Putamen (tissue), 1 donor: ENCODE results near the gene LENEP.
"Not testable (repeated sequence)": the region's sequence is repeated elsewhere in the genome, so short reads cannot be mapped to it uniquely, and the experiment has no call there.

Source experiments
- DNase-seq: peaks from one replicate; pipeline ENCODE4 v3.0.0-alpha.2; 2016; ENCODE audit warnings: low spot score

Gene LENEP

DNA sequence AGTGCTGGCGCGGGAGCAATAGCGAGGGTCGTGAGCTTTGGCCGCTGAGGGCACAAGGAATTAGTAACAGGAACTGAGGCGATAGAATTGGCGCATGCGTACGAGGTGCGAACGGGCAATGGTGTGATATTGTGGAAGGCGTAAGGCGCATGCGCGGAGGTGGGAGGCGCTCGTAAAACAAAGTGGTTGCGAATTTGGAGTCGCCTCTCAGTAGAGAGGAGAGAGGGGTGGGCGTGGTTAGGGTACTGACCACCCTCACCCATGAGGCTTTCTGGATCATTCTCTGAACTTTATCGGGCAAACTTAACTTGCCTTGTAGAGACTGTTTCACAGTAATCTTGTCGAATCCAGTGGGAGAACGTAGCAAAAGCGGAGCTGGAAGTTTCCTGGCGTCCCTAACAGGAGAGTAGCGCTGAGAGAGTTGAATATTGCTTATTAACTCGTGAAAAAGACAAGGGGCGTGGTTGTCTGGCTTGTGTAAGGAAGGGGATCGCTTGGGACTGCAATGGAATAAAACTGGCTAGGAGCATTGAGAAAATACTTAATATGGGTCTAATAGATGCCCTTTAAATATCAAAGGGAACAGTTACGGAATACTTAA is 18.5 kb upstream of the LENEP start:
- peak; percentile 92 for DNase-seq

DNA sequence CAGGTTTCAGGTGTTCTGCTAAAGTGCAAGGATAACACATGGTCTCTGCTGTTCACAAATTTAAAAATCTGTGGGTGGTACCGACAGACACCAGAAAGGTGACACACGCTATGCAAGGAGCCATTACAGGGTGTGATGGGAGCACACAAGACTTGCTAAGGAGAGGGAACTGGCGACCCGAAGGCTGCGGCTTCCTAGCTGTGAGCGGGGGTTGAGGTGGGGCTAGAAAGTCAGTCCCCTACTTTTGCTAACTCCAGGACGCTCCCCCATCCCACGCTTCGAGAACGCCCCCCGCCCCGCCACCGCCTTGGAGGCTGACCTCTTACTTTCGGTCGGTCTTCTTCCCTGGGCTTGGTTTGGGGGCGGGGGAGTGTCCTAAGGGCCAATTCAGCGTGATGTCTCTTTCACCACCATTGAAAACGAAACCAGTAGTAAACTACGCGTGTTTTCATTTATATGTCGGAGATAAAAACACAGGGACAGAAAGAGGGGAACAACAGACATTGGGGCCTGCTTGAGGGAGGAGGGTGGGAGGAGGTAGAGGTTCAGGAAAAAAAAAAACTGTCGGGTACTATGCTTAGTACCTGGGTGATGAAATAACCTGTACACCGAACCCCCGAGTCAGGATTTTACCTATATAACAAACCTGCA is 17.9 kb upstream of the LENEP start:
- no peak for DNase-seq

DNA sequence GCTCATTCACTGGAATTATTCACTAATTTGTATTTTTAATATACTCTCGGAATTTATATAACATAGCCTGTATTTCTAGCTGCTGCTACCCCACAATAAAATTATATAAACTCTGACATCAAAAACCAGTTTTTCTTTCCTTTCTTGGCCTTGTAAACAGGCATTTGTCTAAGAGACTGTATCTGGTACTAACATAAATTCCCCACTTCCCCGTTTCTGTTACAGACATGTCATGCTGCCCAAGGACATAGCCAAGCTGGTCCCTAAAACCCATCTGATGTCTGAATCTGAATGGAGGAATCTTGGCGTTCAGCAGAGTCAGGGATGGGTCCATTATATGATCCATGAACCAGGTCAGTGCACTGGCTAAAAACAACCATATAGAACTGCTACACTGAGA is 15.6 kb upstream of the LENEP start:
- not testable (repeated sequence) for DNase-seq

DNA sequence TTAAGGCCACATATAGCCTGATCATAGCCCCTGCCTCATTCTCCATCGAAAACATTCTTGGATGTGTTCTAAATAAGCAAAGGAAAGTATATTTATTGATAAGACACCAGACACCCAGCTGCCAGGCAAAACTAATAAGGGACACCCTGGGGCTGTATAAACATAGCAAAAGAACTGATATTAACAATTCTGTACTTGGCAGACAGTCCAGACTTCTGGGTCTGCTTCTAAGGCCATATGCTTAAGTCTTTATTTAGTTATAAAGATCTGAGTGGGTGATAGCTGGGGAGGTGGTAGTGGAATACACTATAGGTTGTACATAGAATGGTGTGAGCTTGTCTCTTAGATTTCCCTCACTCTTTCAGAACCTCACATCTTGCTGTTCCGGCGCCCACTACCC is 15.0 kb upstream of the LENEP start:
- no peak for DNase-seq

DNA sequence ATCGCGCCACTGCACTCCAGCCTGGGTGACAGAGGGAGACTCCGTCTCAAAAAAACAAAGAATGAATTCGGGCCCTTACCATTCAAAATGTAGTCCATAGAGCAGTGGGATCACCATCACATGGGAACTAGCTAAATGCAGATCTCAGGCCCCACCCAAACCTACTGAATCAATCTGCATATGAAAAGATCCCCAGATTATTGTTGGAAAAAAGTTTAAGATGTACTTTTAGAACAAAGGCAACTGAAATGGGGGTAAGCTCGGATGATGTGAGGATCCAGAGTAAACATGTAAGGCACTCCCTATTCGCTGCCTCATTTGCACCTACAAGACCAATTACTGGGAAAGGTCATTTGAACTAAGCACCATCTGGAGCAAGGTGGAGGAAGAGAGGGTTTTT is 11.0 kb upstream of the LENEP start:
- DNase-seq, result no peak

DNA sequence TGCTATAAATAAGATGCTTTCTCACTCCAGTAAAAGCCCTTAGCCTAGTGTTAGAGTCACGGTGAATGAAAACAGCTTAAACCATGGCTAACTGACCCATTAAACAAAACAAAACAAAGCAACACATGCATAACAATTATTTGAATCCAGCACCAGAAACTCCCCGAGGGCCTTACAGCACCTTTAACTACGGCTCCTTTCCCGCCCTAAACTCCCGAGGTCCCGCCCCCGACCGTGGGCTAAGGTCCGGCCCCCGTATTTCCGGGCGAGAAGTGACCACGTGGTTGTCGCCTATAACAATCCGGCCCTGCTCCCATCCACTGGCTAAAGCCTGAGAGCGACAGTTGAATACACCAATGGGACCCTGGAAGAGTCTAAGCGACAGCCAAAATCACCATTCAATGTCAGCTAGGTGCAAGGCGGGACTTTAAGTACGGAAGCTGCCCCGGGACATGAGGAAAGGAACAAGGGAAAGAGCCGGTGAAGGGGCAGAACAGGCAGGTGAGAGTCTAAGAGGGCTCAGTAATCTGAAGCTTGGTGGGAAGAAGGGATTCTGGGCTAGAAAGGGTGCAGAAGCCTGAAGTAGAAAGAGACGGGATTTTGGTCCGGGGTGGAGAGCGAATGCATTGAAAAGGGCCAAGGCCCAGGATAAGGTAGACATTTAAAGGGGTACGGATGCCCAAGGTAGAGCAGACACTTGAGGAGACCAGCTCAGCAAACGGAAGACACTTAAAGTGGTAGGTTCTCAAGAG is 10.3 kb upstream of the LENEP start, which contains the start of gene FLAD1:
Gene FLAD1 (plus strand): TSS at position 448 of the 752 bp plus-strand sequence. CDS start 351 bp downstream, outside the sequence.
- DNase-seq, result peak; percentile 99

DNA sequence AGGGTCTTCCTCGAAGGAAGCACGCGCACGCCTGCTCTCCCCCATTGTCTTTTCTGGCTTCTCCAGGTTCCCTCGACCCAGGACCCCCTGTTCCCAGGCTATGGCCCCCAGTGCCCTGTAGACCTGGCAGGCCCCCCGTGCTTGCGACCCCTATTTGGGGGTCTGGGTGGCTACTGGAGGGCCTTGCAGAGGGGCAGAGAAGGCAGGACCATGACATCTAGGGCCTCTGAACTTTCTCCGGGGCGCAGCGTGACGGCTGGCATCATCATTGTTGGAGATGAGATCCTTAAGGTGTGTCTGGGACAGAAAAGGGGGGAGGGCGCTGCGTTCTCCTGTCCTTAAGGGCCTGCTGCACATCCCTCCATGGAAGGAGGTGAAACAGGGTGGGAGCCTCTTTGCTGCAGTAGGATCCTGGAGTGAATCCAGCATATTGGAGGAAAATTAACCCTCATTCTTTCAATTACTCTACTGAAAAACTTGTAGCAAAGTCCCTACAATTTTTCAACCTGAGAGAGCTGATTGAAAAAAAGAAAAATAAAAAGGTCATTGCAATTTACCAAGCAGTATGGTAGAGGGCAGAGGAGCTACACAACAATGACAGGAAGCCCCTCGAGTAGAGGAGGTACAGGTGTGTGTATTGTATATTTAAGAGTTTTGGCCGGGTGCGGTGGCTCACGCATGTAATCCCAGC is 9.5 kb upstream of the LENEP start:
- DNase-seq, result no peak

DNA sequence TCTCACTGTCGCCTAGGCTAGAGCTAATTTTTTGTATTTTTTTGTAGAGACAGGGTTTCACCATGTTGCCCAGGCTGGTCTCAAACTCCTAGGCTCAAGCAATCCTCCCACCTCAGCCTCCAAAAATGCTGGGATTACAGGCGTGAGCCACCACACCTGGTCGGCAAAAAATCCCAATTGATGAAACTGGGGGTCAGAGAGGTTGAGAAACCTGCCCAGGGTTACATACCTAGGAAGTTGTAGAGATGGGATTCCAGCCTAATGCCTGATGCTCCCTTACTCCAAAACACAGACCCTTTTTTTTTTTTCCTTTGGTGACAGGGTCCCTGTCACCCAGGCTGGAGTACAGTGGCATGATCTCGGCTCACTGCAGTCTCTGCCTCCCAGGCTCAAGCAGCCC is 6.7 kb upstream of the LENEP start:
- DNase-seq, result not testable (repeated sequence)

DNA sequence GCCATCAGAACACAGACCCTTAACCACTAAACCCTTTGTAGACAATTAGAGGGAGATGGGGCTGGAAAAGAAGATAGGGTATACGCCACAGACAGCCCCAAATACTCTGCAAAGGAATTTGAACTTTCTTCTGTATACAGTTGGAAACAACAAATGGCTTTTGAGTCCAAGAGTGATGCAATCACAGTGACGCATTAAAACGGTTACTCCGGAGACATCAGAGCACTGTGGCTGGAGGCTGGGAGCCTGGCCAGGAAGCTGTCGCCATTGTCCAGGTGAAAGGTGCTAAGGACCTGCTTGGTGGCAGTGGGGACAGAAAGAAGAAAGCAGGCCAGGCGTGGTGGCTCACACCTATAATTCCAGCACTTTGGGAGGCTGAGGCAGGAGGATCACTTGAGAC is 6.1 kb upstream of the LENEP start:
- no peak for DNase-seq

DNA sequence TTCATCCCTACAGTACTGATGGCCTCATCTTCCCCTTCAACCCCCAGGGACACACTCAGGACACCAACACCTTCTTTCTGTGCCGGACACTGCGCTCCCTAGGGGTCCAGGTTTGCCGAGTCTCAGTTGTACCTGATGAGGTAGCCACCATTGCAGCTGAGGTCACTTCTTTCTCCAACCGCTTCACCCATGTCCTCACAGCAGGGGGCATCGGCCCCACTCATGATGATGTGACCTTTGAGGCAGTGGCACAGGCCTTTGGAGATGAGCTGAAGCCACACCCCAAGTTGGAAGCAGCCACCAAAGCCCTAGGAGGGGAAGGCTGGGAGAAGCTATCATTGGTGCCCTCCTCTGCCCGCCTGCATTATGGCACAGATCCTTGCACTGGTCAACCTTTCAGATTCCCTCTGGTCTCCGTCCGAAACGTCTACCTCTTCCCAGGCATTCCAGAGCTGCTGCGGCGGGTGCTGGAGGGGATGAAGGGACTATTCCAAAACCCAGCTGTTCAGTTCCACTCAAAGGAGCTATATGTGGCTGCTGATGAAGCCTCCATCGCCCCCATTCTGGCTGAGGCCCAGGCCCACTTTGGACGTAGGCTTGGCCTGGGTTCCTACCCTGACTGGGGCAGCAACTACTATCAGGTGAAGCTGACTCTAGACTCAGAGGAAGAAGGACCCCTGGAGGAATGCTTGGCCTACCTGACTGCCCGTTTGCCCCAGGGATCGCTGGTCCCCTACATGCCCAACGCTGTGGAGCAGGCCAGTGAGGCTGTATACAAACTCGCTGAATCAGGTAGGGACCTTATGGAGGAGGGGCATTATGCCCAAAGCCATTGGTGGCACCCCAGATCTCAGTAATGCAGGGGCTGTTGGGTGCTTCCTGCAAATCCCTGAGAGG is 5.1 kb upstream of the LENEP start:
- no peak for DNase-seq

DNA sequence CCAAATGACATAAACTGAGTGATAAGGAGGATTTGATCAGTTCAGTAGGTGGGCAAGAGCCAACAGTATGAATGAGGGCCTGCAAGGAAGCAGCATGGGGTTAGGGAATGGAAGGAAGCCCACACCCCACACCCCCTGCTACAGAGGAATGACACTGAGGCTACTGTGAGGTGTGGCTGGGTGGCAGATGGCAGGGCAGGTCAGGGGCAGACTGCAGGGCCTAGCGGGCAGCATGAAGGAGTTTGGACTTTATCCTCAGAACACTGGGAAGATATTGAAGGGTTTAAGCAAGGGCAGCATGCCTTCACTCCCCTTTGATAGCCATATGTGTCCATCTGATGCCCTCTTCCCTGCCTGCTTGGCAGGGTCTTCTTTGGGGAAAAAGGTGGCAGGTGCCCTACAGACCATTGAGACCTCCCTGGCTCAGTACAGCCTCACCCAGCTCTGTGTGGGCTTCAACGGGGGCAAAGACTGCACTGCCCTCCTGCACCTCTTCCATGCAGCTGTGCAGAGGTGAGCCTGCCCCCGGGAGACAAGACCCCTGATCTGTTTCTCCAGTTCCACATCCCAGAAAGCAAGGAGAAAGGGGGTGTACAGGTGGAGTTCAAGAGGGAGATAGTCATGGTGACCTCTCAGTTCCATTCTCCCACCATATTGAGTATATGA is 4.1 kb upstream of the LENEP start:
- DNase-seq, result no peak

DNA sequence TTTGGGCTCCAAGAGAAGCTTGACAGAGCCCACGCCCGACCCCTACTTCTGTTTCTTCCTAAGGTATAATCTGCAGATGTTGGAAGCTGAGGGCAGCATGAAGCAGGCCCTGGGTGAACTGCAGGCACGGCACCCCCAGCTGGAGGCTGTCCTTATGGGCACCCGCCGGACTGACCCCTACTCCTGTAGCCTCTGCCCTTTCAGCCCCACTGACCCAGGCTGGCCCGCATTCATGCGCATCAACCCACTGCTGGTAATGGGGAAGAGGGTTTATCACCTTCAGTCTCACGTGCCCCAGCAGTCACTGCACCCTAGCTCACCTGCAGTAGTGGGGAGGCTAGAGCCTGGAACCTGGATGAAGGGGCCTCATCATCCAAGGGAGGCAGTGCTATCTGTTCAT is 3.1 kb upstream of the LENEP start:
- DNase-seq, result no peak

DNA sequence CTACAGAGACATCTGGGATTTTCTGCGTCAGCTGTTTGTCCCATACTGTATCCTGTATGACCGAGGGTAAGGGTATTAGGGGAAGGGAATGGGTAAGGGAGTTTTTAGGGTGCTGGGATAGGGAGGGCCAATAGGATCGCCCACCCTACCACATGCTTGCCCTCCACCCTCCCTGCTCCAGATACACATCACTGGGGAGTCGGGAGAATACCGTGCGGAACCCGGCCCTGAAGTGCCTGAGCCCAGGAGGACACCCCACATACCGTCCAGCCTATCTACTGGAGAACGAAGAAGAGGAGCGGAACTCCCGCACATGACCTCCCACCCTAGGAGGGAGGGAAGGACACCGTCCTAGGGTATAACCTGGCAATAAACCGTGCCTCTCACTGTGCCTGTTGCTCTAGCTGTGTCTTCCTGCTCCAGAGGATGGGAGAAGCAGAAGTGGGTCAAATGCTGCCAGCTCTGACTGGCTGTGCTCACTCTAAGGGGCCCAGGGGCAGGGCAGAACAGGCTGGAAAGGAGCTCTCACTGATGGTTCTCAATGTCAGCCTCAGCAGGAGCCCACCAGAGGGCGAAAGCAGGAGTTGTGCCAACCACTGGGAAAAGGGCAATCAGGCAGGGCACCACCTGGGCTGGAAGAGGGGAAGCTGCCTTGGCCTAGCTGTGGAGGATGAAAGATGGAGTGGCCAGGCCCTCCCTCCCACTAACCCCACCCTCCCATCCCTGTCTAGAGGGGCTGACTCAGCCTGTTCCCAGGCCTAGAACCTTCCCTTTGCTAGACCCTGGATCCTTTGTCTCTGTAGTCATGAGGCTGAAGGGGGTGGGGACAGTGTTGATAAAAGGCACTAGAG is 440 bp upstream of the LENEP start:
- DNase-seq, result no peak

DNA sequence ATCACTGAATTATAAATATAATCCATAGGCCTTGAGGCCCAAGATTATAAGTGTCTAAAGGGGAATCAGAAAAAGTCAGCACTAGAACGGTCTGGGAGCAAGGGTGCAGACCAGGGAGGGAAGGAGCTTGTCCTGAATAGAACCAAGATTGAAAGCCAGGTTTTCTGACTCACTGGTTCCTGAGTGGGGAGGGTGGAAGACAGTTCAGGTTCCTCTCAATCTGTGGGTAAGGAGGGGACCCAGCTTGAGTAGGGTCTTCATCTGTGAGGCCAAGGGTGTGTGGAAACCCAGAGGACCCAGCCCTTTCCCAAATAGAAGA is 842 bp downstream of the LENEP start:
- DNase-seq, result no peak

DNA sequence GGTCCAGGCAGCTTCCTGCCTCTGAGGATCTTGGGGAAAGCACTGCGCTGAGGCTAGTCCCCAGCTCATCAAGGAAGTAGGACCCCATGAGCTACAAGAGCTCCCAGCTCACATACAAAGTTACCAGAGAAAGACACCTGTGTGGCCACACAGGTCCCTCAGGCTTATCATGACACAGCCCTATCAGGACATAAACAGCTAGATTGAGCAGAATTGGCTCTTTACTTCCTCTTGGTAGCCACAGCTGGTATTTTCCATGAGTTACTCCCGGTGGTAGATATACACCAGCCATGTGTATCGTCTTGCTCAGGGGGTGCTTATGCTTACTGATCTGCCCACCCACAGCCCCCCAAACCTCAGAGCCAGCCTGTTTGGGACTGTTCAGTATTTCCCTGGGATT is 1.2 kb downstream of the LENEP start:
- DNase-seq, result no peak

DNA sequence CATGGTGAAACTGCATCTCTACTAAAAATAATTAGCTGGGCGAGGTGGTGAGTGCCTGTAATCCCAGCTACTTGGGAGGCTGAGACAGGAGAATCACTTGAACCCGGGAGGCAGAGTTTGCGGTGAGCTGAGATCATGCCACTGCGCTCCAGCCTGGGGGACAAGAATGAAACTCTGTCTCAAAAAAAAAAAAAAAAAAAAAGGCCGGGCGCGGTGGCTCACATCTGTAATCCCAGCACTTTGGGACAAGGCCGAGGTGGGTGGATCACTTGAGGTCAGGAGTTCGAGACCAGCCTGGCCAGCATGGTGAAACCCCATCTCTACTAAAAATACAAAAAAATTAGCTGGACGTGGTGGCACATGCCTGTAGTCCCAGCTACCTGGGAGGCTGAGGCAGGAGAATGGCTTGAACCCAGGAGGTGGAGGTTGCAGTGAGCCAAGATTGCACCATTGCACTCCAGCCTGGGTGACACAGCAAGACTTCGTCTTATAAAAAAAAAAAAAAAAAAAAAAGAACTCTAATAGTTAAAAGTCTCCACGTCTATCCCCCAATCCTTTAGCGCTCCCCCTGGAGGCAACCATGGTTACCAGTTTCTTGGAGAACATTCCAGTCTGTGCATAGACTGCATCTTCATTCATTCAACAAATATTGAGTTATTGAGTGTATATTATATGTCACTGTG is 2.1 kb downstream of the LENEP start:
- DNase-seq, result not testable (repeated sequence)

DNA sequence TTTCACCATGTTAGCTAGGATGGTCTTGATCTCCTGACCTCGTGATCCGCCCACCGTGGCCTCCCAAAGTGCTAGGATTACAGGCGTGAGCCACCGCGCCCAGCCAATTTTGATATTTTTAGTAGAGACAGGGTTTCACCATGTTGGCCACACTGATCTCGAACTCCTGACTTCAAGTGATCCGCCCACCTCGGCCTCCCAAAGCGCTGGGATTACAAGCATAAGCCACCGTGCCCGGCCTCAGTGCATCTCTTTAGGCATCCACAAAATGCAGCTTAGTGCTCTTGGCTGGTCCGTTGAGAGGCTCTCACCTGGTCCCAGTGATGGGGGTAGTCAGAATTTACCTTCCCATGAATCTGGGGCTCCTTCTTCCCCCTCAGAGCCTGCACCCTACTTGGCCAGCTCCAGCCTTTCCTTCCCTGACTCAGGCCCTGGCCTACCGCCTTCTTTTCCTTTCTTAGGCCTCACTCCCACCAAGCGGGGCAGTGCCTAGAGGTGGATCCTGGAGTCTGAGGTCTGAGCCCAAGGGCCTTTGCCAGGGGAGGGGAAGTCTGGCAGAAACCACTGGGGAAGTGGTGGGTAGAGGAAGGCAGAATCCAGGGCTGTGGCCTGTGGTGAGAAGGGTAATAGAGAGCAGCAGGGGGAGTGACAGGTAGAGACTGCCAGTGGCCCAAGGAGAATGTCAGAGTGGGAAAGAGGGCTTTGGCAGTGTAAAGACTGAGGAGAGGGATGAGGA is 3.7 kb downstream of the LENEP start:
- DNase-seq, result no peak

DNA sequence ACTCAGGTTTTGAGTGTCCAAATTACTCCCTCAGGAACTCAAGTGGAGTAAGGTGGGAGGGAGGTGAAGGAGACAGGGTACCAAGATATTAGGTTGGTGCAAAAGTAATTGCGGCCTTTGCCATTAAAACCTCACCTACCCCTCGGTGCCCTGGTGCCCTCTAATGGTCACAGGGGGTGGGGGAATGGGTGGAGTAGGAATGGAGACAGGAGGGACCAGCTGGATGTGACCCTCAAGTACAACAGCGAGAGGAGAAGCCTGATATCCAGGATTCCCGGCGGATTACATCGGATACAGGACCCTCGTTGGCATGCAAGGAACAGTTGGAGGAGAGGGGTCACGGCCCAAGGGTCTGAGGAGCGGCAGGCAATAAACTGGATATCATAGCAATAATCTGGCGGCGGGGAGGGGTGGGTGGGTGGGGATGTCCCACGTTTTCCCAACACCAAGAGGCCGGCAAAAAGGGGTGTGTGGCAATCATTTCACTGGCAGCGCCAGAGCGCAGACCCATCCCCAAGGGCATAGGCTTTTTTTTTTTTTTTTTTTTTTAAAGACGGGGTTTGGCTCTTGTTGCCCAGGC is 4.9 kb downstream of the LENEP start:
- no peak for DNase-seq
